CD4-positive, alpha-beta T cell (primary cell): ENCODE results near the gene ARHGEF3. TPM values are rescaled to one million over a fixed set of nuclear protein-coding genes. Genes with fewer than 3 reads are reported as not detected.

Experiments
- ATAC-seq: fragments of 200-7000 bp; cut with Tn5 transposase; one replicate; pipeline ENCODE4 v1.10.0; 2022; ENCODE audit warnings: mild to moderate bottlenecking; ENCODE audit not compliant: poor library complexity
- CTCF ChIA-PET: fragments of 350-600 bp; sonication (Branson Sonifier 250); formaldehyde crosslinking; loops from one replicate; lab custom pipeline; 2021; ENCODE audit warnings: antibody characterized with exemption, inconsistent platforms; lab: Charles Lee
- POLR2A ChIA-PET: fragments of 350-600 bp; sonication (Branson Sonifier 250); formaldehyde crosslinking; loops from one replicate; lab custom pipeline; 2021; ENCODE audit warnings: antibody characterized with exemption, inconsistent platforms; lab: Charles Lee
- DNase-seq, 14 experiments: peaks; one replicate each; pipeline ENCODE4 v3.0.0-alpha.2; 2013 to 2020; ENCODE audit warnings: mixed read lengths in 2 of 14
- H3K27ac ChIP-seq, 2 donors: one replicate each; pipeline versions ENCODE4 v1.5.1 to v1.7.0; 2013; ENCODE audit warnings: low read length in 2 of 2, low read depth in 1 of 2, mild to moderate bottlenecking in 1 of 2
- H3K27me3 ChIP-seq, 2 experiments: 1 replicate in 1 of 2; 2 replicates in 1 of 2; pipeline versions ENCODE4 v1.6.1 to v1.7.0; 2013; ENCODE audit warnings: low read length in 2 of 2, control low read depth in 1 of 2, mild to moderate bottlenecking in 1 of 2, moderate library complexity in 1 of 2; ENCODE audit not compliant: insufficient read depth in 2 of 2, control insufficient read depth in 1 of 2
- H3K36me3 ChIP-seq: one replicate; pipeline ENCODE4 v1.6.1; 2013; ENCODE audit warnings: low read length, control low read depth; ENCODE audit not compliant: insufficient read depth
- H3K4me1 ChIP-seq: one replicate; pipeline ENCODE4 v1.6.1; 2013; ENCODE audit warnings: low read length, control low read depth; ENCODE audit not compliant: insufficient read depth
- H3K4me3 ChIP-seq: one replicate; pipeline ENCODE4 v1.5.1; 2013; ENCODE audit warnings: mild to moderate bottlenecking, low read length, moderate library complexity
- H3K9me3 ChIP-seq, 2 experiments: 1 replicate in 1 of 2; 2 replicates in 1 of 2; pipeline versions ENCODE4 v1.6.1 to v1.7.0; 2013; ENCODE audit warnings: low read length in 2 of 2, mild to moderate bottlenecking in 2 of 2, control low read depth in 1 of 2, moderate library complexity in 1 of 2; ENCODE audit not compliant: control insufficient read depth in 1 of 2, insufficient read depth in 1 of 2
- H3K27ac Mint-ChIP-seq: one replicate; pipeline ENCODE4 v1.8.0; 2020; ENCODE audit warnings: mixed read lengths
- H3K27me3 Mint-ChIP-seq: one replicate; pipeline ENCODE4 v1.8.0; 2021; ENCODE audit warnings: mixed read lengths
- H3K36me3 Mint-ChIP-seq: one replicate; pipeline ENCODE4 v1.8.0; 2021; ENCODE audit warnings: low read depth, mixed read lengths
- H3K4me1 Mint-ChIP-seq: one replicate; pipeline ENCODE4 v1.8.0; 2021; ENCODE audit warnings: low read depth, mixed read lengths
- H3K4me3 Mint-ChIP-seq: one replicate; pipeline ENCODE4 v1.8.0; 2020; ENCODE audit warnings: mild to moderate bottlenecking, mixed read lengths
- H3K9me3 Mint-ChIP-seq: one replicate; pipeline ENCODE4 v1.8.0; 2020; ENCODE audit warnings: mixed read lengths
- intact Hi-C, 2 experiments: fragments of 100-400 bp; cut with DNase I in 1 of 2; cut with micrococcal nuclease in 1 of 2; formaldehyde crosslinking; loops; one replicate each; pipeline versions ENCODE4 v1.15.1 to v1.9.0; 2023 to 2025; cut with DNase I, micrococcal nuclease
- total RNA-seq, 174 experiments: library from RNA in 2 of 174; stranded (reverse) in 2 of 174; gene quantifications; one replicate each; pipeline ENCODE4 v1.2.3 and lab custom pipeline; 2021 to 2026
- TF ChIP-seq, protein P1 (sequence below): fragments of 200-600 bp; IDR thresholded peaks from one replicate; pipeline ENCODE4 v1.8.0; 2022; ENCODE audit warnings: antibody characterized with exemption, mild to moderate bottlenecking

ARHGEF3 gene
- total RNA-seq, 2 experiments from 2014 or later = 46.4 to 46.6 TPM

DNA sequence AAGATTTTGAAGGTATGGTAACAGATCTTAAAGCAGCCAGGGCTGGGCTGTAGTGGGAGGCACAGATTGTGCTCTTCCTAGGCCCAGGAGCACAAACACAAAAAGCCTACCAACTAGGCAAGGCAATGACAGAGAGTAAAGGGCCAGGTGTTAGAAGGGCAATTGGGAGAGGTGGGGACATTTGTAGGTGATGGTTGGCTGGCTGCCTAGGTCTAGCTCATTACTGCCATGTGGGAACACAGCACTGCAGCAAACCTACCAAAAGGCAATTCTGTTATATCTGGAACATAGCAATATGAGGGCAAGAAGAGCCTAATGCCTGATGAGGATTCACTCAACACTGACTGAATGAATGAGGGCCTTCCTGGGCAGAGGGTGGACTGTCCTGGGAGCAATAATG lies 30.4 kb downstream of the ARHGEF3 start:
- no peak for ATAC-seq
- ChIA-PET POLR2A (interaction anchor here (0.9 kb wide), 1 partner anchor 29 kb away, joined by 4 read pairs; no protein-coding TSS in a partner anchor), CTCF (no interaction called here)
- TF ChIP-seq, protein P1, sequence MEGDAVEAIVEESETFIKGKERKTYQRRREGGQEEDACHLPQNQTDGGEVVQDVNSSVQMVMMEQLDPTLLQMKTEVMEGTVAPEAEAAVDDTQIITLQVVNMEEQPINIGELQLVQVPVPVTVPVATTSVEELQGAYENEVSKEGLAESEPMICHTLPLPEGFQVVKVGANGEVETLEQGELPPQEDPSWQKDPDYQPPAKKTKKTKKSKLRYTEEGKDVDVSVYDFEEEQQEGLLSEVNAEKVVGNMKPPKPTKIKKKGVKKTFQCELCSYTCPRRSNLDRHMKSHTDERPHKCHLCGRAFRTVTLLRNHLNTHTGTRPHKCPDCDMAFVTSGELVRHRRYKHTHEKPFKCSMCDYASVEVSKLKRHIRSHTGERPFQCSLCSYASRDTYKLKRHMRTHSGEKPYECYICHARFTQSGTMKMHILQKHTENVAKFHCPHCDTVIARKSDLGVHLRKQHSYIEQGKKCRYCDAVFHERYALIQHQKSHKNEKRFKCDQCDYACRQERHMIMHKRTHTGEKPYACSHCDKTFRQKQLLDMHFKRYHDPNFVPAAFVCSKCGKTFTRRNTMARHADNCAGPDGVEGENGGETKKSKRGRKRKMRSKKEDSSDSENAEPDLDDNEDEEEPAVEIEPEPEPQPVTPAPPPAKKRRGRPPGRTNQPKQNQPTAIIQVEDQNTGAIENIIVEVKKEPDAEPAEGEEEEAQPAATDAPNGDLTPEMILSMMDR = no peak
- Mint-ChIP-seq H3K27ac (peak overlapping the region; percentile 71), H3K27me3 (no peaks in the 10 kb centered on the region), H3K9me3 (no peaks in the 10 kb centered on the region), H3K4me1 (peaks cover 70% of the 10 kb centered on the region), H3K36me3 (peaks cover 89% of the 10 kb centered on the region), H3K4me3 (no peak overlapping the region)
- H3K27me3 ChIP-seq = no peaks in the 10 kb centered on the region
- H3K9me3 ChIP-seq = no peaks in the 10 kb centered on the region
- no peak for DNase-seq
- H3K27ac ChIP-seq = peak overlapping the region in 1 of 2 donors; percentile 7
- H3K4me3 ChIP-seq = no peak overlapping the region
- intact Hi-C loops = no loop called here
- peaks cover 79% of the 10 kb centered on the region for H3K36me3 ChIP-seq
- H3K4me1 ChIP-seq = peaks cover 38% of the 10 kb centered on the region

DNA sequence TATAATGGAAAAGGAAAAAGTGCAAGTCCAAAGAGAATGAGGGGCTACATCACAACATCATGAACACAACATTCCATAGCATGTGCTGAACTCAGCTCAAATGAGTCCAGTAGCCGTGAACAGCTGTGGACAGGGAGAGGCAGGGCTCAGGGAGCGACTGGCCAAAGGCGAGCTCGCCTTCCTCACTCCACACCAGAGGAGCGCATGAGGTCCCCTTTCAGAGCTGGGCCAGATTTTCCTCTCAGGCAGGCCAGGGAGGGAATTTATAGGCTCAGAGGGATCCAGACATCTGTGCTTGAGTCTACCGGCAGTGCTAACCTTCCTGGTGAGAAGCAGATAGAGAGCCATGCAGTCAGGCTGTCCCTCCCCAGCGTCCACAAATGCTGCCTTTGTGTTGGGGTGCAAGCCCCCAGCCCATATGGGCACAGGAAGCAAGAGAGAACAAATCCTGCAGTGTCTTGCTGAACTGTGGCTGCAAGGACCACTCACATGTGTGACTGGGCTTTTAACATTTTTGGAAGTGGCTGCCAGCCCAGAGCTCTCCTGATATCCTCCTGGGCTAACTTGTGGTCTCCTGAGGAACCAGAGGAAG lies 32.5 kb downstream of the ARHGEF3 start:
- no peak for DNase-seq
- H3K4me1 Mint-ChIP-seq = peaks cover 76% of the 10 kb centered on the region
- CTCF ChIA-PET = interaction anchor here (0.9 to 3.8 kb wide), 3 partner anchors 10 to 33 kb away, joined by 3 to 15 read pairs (median 3); partner anchors contain the start of gene ARHGEF3
- intact Hi-C loops = loop anchor here in 1 of 2 experiments (2.0 kb wide), 1 partner anchor 14 kb away; no protein-coding TSS in a partner anchor
- H3K27ac Mint-ChIP-seq = peak overlapping the region; percentile 39
- TF ChIP-seq, protein P1 = no peak
- peaks cover 92% of the 10 kb centered on the region for H3K36me3 Mint-ChIP-seq
- Histone ChIP-seq H3K9me3 (no peaks in the 10 kb centered on the region), H3K36me3 (peaks cover 83% of the 10 kb centered on the region), H3K4me3 (no peak overlapping the region), H3K27ac (no peak overlapping the region), H3K4me1 (peaks cover 31% of the 10 kb centered on the region), H3K27me3 (no peaks in the 10 kb centered on the region)
- no peaks in the 10 kb centered on the region for H3K27me3 Mint-ChIP-seq
- POLR2A ChIA-PET = interaction anchor here (0.5 to 1.4 kb wide), 5 partner anchors 19 to 105 kb away, joined by 3 to 4 read pairs (median 3); no protein-coding TSS in a partner anchor
- no peak for ATAC-seq
- no peak overlapping the region for H3K4me3 Mint-ChIP-seq
- no peaks in the 10 kb centered on the region for H3K9me3 Mint-ChIP-seq

DNA sequence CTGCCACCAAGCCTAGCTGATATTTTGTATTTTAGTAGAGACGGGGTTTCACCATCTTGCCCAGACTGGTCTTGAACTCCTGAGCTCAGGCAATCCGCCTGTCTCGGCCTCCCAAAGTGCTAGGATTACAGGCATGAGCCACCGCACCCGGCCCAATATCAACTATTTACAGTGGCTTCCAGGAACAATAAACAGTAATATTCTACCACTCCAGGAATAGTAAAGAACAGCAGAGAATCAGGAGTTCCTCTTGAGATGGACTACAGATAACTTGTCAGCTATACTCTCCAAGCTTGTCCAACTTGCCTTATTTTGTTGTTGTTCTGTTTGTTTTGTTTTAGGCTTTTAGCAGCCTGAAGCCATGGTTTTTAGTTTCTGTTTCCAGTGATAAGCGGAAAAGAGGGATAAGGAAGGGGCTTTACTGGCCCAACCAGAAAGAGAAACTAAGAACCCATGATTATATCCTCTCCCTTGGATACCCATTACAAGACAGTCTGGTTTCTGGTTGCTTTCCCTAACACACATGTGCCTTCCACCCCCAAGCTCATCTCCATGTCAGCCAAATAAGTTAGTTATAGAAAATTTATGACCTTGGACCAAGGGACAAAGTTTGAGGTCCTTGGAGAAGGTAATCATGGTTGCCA lies 36.7 kb downstream of the ARHGEF3 start:
- H3K9me3 ChIP-seq = no peaks in the 10 kb centered on the region
- TF ChIP-seq, protein P1 = no peak
- ChIA-PET POLR2A (interaction anchor here (0.7 to 2.5 kb wide), 7 partner anchors 10 to 52 kb away, joined by 3 to 10 read pairs (median 4); no protein-coding TSS in a partner anchor), CTCF (interaction anchor here (1.2 to 1.5 kb wide), 3 partner anchors 10 to 37 kb away, joined by 3 to 4 read pairs (median 3); partner anchors contain the start of gene ARHGEF3)
- H3K4me3 ChIP-seq = no peak overlapping the region
- no peak overlapping the region for H3K27ac ChIP-seq
- DNase-seq (no peak), ATAC-seq (no peak)
- H3K27me3 ChIP-seq = no peaks in the 10 kb centered on the region
- H3K9me3 Mint-ChIP-seq = no peaks in the 10 kb centered on the region
- H3K36me3 Mint-ChIP-seq = peaks cover 91% of the 10 kb centered on the region
- peak overlapping the region; percentile 59 for H3K27ac Mint-ChIP-seq
- peaks cover 29% of the 10 kb centered on the region for H3K4me1 ChIP-seq
- H3K4me1 Mint-ChIP-seq = peaks cover 81% of the 10 kb centered on the region
- no peak overlapping the region for H3K4me3 Mint-ChIP-seq
- no peaks in the 10 kb centered on the region for H3K27me3 Mint-ChIP-seq
- H3K36me3 ChIP-seq = peaks cover 74% of the 10 kb centered on the region
- intact Hi-C loops = no loop called here
